Measurements from ENCODE around the gene OPCML. TPM values are rescaled to one million over a fixed set of nuclear protein-coding genes. Genes with fewer than 3 reads are reported as not detected.

OPCML gene
- total and polyA plus RNA-seq, 4 donors, result under 0.01 to 0.01 TPM; not detected in 2

- TF ChIP-seq MAX (IDR thresholded peaks at IDR 0.05) (no peak), ATF3 (IDR thresholded peaks at IDR 0.05) (no peak), TAF1 (conservative IDR thresholded peaks at IDR 0.05) (no peak)
These were observed 1004.1 kb downstream of the OPCML start (continued) for GRCh38 chr11:132528181-132528580.

DNA sequence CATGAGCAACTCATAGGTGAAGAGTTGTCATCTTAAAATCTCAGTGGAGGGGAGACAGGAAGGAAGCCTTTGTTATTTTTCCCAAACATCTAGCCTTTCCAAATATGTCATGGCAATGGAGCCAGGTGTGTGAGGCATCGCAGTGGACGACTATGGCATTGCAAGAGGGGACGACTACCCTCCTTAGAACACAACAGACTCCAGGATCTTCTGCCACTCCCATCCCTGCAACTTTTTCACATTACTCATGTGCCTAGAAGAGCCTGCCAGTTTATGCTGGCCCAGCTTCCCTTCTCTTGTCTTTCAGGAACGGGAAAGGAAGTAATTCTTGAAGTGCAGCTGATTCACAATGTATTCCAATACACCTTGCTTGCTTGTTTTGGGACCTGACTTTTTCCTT lies 1008.4 kb downstream of the OPCML start:
- Histone ChIP-seq H3K9ac (ENCODE audit: low read depth in 1 of 2, low read length in 2 of 2) (no peak overlapping the region), H3K9me3 (ENCODE audit: control insufficient read depth in 4 of 4, low read length in 3 of 4) (peaks cover 0 to 4% (median 0%) of the 10 kb centered on the region in 4 donors), H3K27ac (ENCODE audit: low read depth in 1 of 2, low read length in 2 of 2) (no peak overlapping the region), H3K4me1 (ENCODE audit: control insufficient read depth in 4 of 4, insufficient read depth in 4 of 4, low read length in 3 of 4) (no peaks in the 10 kb centered on the region), H3K36me3 (ENCODE audit: control insufficient read depth in 4 of 4, insufficient read depth in 3 of 4, low read depth in 1 of 4, low read length in 3 of 4) (no peaks in the 10 kb centered on the region), H3K4me3 (ENCODE audit: low read depth in 1 of 3, low read length in 3 of 3) (no peak overlapping the region), H3K27me3 (ENCODE audit: control insufficient read depth in 4 of 4, insufficient read depth in 4 of 4, low read length in 3 of 4) (no peaks in the 10 kb centered on the region)
- TF ChIP-seq EGR1 (IDR thresholded peaks at IDR 0.05; ENCODE audit: low read depth in 2 of 2) (no peak), FOXA2 (IDR thresholded peaks at IDR 0.05) (no peak), TAF1 (conservative IDR thresholded peaks at IDR 0.05) (no peak), SP1 (IDR thresholded peaks at IDR 0.05) (no peak), HNF4G (IDR thresholded peaks at IDR 0.05) (no peak), MAX (IDR thresholded peaks at IDR 0.05) (no peak), RXRA (IDR thresholded peaks at IDR 0.05) (no peak)
- WGBS, result 64% methylated on average over 4 of the region's 4 CpGs
- DNase-seq (ENCODE audit: low spot score), result no peak

GRCh38 chr11:132520199-132520598 lies 1012.1 kb downstream of the OPCML start:
- 86% methylated on average over 1 of the region's 1 CpG for WGBS
- H3K9ac ChIP-seq (ENCODE audit: low read depth in 1 of 2, low read length in 2 of 2), result no peak overlapping the region
- H3K4me3 ChIP-seq (ENCODE audit: low read depth in 1 of 3, low read length in 3 of 3), result no peak overlapping the region
- no peaks in the 10 kb centered on the region for H3K36me3 ChIP-seq (ENCODE audit: control insufficient read depth in 4 of 4, insufficient read depth in 3 of 4, low read depth in 1 of 4, low read length in 3 of 4)
- H3K27ac ChIP-seq (ENCODE audit: low read depth in 1 of 2, low read length in 2 of 2), result no peak overlapping the region
- no peaks in the 10 kb centered on the region for H3K27me3 ChIP-seq (ENCODE audit: control insufficient read depth in 4 of 4, insufficient read depth in 4 of 4, low read length in 3 of 4)
- peaks cover 0 to 4% (median 0%) of the 10 kb centered on the region in 4 donors for H3K9me3 ChIP-seq (ENCODE audit: control insufficient read depth in 4 of 4, low read length in 3 of 4)
- TF ChIP-seq ATF3 (IDR thresholded peaks at IDR 0.05) (no peak), TAF1 (conservative IDR thresholded peaks at IDR 0.05) (no peak), HNF4G (IDR thresholded peaks at IDR 0.05) (no peak)
- no peaks in the 10 kb centered on the region for H3K4me1 ChIP-seq (ENCODE audit: control insufficient read depth in 4 of 4, insufficient read depth in 4 of 4, low read length in 3 of 4)
- DNase-seq (ENCODE audit: low spot score), result no peak

- Histone ChIP-seq H3K27ac (ENCODE audit: low read depth in 1 of 2, low read length in 2 of 2) (no peak overlapping the region), H3K27me3 (ENCODE audit: control insufficient read depth in 4 of 4, insufficient read depth in 4 of 4, low read length in 3 of 4) (peaks cover 0 to under 1% (median 0%) of the 10 kb centered on the region in 4 donors), H3K9ac (ENCODE audit: low read depth in 1 of 2, low read length in 2 of 2) (no peak overlapping the region), H3K4me3 (ENCODE audit: low read depth in 1 of 3, low read length in 3 of 3) (no peak overlapping the region), H3K4me1 (ENCODE audit: control insufficient read depth in 4 of 4, insufficient read depth in 4 of 4, low read length in 3 of 4) (no peaks in the 10 kb centered on the region), H3K36me3 (ENCODE audit: control insufficient read depth in 4 of 4, insufficient read depth in 3 of 4, low read depth in 1 of 4, low read length in 3 of 4) (no peaks in the 10 kb centered on the region), H3K9me3 (ENCODE audit: control insufficient read depth in 4 of 4, low read length in 3 of 4) (no peaks in the 10 kb centered on the region)
- no peak for DNase-seq (ENCODE audit: low spot score)
- 75% methylated on average over 6 of the region's 6 CpGs for WGBS
- TF ChIP-seq EGR1 (IDR thresholded peaks at IDR 0.05; ENCODE audit: low read depth in 2 of 2) (no peak), JUND (IDR thresholded peaks at IDR 0.05) (no peak), ATF3 (IDR thresholded peaks at IDR 0.05) (no peak), RAD21 (IDR thresholded peaks at IDR 0.05) (no peak), ZBTB33 (IDR thresholded peaks at IDR 0.05) (no peak), FOXA2 (IDR thresholded peaks at IDR 0.05) (no peak), NR2F2 (IDR thresholded peaks at IDR 0.05) (no peak)
- TF ChIP-seq, protein P1, sequence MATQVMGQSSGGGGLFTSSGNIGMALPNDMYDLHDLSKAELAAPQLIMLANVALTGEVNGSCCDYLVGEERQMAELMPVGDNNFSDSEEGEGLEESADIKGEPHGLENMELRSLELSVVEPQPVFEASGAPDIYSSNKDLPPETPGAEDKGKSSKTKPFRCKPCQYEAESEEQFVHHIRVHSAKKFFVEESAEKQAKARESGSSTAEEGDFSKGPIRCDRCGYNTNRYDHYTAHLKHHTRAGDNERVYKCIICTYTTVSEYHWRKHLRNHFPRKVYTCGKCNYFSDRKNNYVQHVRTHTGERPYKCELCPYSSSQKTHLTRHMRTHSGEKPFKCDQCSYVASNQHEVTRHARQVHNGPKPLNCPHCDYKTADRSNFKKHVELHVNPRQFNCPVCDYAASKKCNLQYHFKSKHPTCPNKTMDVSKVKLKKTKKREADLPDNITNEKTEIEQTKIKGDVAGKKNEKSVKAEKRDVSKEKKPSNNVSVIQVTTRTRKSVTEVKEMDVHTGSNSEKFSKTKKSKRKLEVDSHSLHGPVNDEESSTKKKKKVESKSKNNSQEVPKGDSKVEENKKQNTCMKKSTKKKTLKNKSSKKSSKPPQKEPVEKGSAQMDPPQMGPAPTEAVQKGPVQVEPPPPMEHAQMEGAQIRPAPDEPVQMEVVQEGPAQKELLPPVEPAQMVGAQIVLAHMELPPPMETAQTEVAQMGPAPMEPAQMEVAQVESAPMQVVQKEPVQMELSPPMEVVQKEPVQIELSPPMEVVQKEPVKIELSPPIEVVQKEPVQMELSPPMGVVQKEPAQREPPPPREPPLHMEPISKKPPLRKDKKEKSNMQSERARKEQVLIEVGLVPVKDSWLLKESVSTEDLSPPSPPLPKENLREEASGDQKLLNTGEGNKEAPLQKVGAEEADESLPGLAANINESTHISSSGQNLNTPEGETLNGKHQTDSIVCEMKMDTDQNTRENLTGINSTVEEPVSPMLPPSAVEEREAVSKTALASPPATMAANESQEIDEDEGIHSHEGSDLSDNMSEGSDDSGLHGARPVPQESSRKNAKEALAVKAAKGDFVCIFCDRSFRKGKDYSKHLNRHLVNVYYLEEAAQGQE (IDR thresholded peaks at IDR 0.05), result no peak
These were observed 1013.0 kb downstream of the OPCML start for GRCh38 chr11:132519241-132519815.
